Esophagus muscularis mucosa (tissue), 4 donors: ENCODE results near the gene EFNA1. TPM values are rescaled to one million over a fixed set of nuclear protein-coding genes. Genes with fewer than 3 reads are reported as not detected.

Experiments
- DNase-seq: peaks from one replicate; pipeline ENCODE4 v3.0.0-alpha.2; 2017; ENCODE audit errors: extremely low spot score
- H3K27ac ChIP-seq, 4 donors: fragments of 200-600 bp; sonication (generic); replicated peaks in 1 of 4; 1 replicate in 3 of 4; 2 replicates in 1 of 4; pipeline ENCODE4 v1.5.1; 2016 to 2019; ENCODE audit warnings: mild to moderate bottlenecking in 1 of 4
- H3K27me3 ChIP-seq, 4 donors: fragments of 200-600 bp; sonication (generic); one replicate each; pipeline versions ENCODE4 v1.5.1 to v1.6.0; 2016 to 2019
- H3K36me3 ChIP-seq, 4 donors: fragments of 200-600 bp; sonication (generic); one replicate each; pipeline ENCODE4 v1.5.1; 2016 to 2019
- H3K4me1 ChIP-seq, 4 donors: fragments of 200-600 bp; sonication (generic); one replicate each; pipeline ENCODE4 v1.5.1; 2016 to 2019
- H3K4me3 ChIP-seq, 4 donors: fragments of 200-600 bp; sonication (generic); 1 replicate in 2 of 4; 2 replicates in 2 of 4; pipeline ENCODE4 v1.5.1; 2016 to 2019; ENCODE audit warnings: mild to moderate bottlenecking in 4 of 4, moderate library complexity in 1 of 4
- H3K9me3 ChIP-seq, 4 donors: fragments of 200-600 bp; sonication (generic); 1 replicate in 3 of 4; 2 replicates in 1 of 4; pipeline ENCODE4 v1.5.1; 2016 to 2019
- EP300 ChIP-seq: sonication (generic); formaldehyde crosslinking; IDR thresholded peaks from one replicate; pipeline ENCODE4 v1.6.1; 2017; ENCODE audit warnings: antibody characterized with exemption
- POLR2A ChIP-seq: fragments of 450-650 bp; IDR thresholded peaks from one replicate; pipeline ENCODE4 v1.6.1; 2017; ENCODE audit warnings: antibody characterized with exemption, moderate library complexity, mild to moderate bottlenecking, low read depth
- POLR2AphosphoS5 ChIP-seq, 2 donors: sonication (generic); formaldehyde crosslinking; IDR thresholded peaks; one replicate each; pipeline ENCODE4 v1.6.1; 2017; ENCODE audit warnings: antibody characterized with exemption in 2 of 2
- WGBS: methylation state at CpG from one replicate; pipeline ENCODE4 v1.1.5; 2018; 5-methylcytosine and 5-hydroxymethylcytosine counted together
- intact Hi-C: fragments of 100-400 bp; cut with DNase I; formaldehyde crosslinking; loops from one replicate; pipeline ENCODE4 v1.15.1; 2023
- total RNA-seq, 4 donors: library from RNA; depleted of rRNA; stranded (reverse); fragments of >200 nt; gene quantifications; one replicate each; pipeline versions ENCODE4 v1.1.0 to v1.2.1, GENCODE V29; 2016
- TF ChIP-seq, protein P1 (sequence below), 3 experiments: fragments of 200-600 bp in 2 of 3; fragments of 450-650 bp in 1 of 3; sonication (generic) in 2 of 3; IDR thresholded peaks; one replicate each; pipeline ENCODE4 v1.5.1; 2017 to 2019; ENCODE audit warnings: antibody characterized with exemption in 3 of 3, mild to moderate bottlenecking in 2 of 3, moderate library complexity in 1 of 3

Gene EFNA1
- total RNA-seq, 4 donors from 2014 or later, result 11.2 to 37.3 (median 27.5) TPM

DNA sequence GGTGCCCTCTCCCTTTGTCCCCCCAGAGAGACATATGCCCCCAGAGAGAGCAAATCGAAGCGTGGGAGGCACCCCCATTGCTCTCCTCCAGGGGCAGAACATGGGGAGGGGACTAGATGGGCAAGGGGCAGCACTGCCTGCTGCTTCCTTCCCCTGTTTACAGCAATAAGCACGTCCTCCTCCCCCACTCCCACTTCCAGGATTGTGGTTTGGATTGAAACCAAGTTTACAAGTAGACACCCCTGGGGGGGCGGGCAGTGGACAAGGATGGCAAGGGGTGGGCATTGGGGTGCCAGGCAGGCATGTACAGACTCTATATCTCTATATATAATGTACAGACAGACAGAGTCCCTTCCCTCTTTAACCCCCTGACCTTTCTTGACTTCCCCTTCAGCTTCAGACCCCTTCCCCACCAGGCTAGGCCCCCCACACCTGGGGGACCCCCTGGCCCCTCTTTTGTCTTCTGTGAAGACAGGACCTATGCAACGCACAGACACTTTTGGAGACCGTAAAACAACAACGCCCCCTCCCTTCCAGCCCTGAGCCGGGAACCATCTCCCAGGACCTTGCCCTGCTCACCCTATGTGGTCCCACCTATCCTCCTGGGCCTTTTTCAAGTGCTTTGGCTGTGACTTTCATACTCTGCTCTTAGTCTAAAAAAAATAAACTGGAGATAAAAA lies 40.7 kb upstream of the EFNA1 start:
- no peak for DNase-seq
- Histone ChIP-seq H3K4me1 (peaks cover 35 to 64% (median 48%) of the 10 kb centered on the region in 4 donors), H3K9me3 (no peaks in the 10 kb centered on the region), H3K4me3 (no peak overlapping the region), H3K36me3 (no peaks in the 10 kb centered on the region), H3K27ac (peak overlapping the region in 1 of 4 donors; percentile 91), H3K27me3 (peaks cover 1 to 24% (median 21%) of the 10 kb centered on the region in 4 donors)
- WGBS, result 48% methylated on average over 8 of the region's 8 CpGs
- intact Hi-C loops, result no loop called here
- no peak for TF ChIP-seq EP300
- TF ChIP-seq, protein P1, sequence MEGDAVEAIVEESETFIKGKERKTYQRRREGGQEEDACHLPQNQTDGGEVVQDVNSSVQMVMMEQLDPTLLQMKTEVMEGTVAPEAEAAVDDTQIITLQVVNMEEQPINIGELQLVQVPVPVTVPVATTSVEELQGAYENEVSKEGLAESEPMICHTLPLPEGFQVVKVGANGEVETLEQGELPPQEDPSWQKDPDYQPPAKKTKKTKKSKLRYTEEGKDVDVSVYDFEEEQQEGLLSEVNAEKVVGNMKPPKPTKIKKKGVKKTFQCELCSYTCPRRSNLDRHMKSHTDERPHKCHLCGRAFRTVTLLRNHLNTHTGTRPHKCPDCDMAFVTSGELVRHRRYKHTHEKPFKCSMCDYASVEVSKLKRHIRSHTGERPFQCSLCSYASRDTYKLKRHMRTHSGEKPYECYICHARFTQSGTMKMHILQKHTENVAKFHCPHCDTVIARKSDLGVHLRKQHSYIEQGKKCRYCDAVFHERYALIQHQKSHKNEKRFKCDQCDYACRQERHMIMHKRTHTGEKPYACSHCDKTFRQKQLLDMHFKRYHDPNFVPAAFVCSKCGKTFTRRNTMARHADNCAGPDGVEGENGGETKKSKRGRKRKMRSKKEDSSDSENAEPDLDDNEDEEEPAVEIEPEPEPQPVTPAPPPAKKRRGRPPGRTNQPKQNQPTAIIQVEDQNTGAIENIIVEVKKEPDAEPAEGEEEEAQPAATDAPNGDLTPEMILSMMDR (IDR thresholded peaks at IDR 0.05), result peak in 1 of 3 experiments; percentile 42

GRCh38 chr1:155091071-155092051 lies 36.3 kb upstream of the EFNA1 start:
- Histone ChIP-seq H3K27me3 (no peaks in the 10 kb centered on the region), H3K36me3 (no peaks in the 10 kb centered on the region), H3K4me3 (no peak overlapping the region), H3K4me1 (peaks cover 21 to 52% (median 36%) of the 10 kb centered on the region in 4 donors), H3K27ac (peak overlapping the region in 1 of 4 donors; percentile 15), H3K9me3 (no peaks in the 10 kb centered on the region)
- intact Hi-C loops, result loop anchor here (5.0 kb wide), 1 partner anchor 36 kb away; the partner anchor contains the start of gene EFNA1
- 60% methylated on average over 11 of the region's 29 CpGs for WGBS
- TF ChIP-seq, protein P1 (IDR thresholded peaks at IDR 0.05), result peak in 2 of 3 experiments; percentile 97 to 98
- TF ChIP-seq POLR2AphosphoS5 (IDR thresholded peaks at IDR 0.05) (peak in 1 of 2 donors; percentile 59), EP300 (no peak)
- DNase-seq, result peak; percentile 96

GRCh38 chr1:155092131-155092530 lies 35.5 kb upstream of the EFNA1 start:
- DNase-seq, result no peak
- peak overlapping the region in 1 of 4 donors; percentile 15 for H3K27ac ChIP-seq
- no peak overlapping the region for H3K4me3 ChIP-seq
- no peaks in the 10 kb centered on the region for H3K27me3 ChIP-seq
- WGBS, result 80% methylated on average over 4 of the region's 6 CpGs
- peaks cover 21 to 44% (median 28%) of the 10 kb centered on the region in 4 donors for H3K4me1 ChIP-seq
- H3K36me3 ChIP-seq, result no peaks in the 10 kb centered on the region
- intact Hi-C loops, result loop anchor here (5.0 kb wide), 1 partner anchor 35 kb away; the partner anchor contains the start of gene EFNA1
- TF ChIP-seq EP300 (no peak), POLR2A (no peak), POLR2AphosphoS5 (IDR thresholded peaks at IDR 0.05) (no peak)
- TF ChIP-seq, protein P1 (IDR thresholded peaks at IDR 0.05), result no peak
- no peaks in the 10 kb centered on the region for H3K9me3 ChIP-seq

DNA sequence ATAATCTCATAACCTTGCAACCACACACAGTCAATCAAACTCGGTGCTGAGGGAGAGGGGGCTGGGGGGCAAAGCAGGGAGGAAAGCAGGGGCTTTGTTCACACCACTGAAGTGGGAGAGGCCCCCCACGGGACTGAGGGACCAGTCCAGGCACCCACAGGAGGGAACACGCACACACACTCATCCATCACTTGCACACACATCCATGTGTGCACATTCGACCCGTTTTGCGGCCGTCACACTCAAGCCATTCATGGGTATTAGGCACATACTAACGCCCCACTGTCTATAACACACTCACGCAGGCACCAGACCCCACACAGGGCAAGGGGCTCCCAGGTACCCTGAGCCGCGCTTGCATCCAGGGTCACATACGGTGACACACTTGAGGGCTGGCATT lies 35.0 kb upstream of the EFNA1 start:
- 87% methylated on average over 11 of the region's 12 CpGs for WGBS
- intact Hi-C loops, result loop anchor here (1.0 to 5.0 kb wide), 2 partner anchors 35 to 76 kb away; partner anchors contain the start of gene EFNA1
- DNase-seq, result no peak
- Histone ChIP-seq H3K27ac (peak overlapping the region in 1 of 4 donors; percentile 78), H3K27me3 (no peaks in the 10 kb centered on the region), H3K4me3 (no peak overlapping the region), H3K36me3 (no peaks in the 10 kb centered on the region), H3K9me3 (no peaks in the 10 kb centered on the region), H3K4me1 (peaks cover 21 to 39% (median 27%) of the 10 kb centered on the region in 4 donors)
- TF ChIP-seq POLR2A, result no peak
- no peak for TF ChIP-seq POLR2AphosphoS5 (IDR thresholded peaks at IDR 0.05)
